ENCODE data around the gene FARS2. TPM values are rescaled to one million over a fixed set of nuclear protein-coding genes. Genes with fewer than 3 reads are reported as not detected.

The FARS2 gene
- total and polyA plus RNA-seq, 2 of the 13 experiments (the other 11 are each of a cell fraction or from before 2014, with no cell fraction given): 15.4 to 26.0 TPM

DNA sequence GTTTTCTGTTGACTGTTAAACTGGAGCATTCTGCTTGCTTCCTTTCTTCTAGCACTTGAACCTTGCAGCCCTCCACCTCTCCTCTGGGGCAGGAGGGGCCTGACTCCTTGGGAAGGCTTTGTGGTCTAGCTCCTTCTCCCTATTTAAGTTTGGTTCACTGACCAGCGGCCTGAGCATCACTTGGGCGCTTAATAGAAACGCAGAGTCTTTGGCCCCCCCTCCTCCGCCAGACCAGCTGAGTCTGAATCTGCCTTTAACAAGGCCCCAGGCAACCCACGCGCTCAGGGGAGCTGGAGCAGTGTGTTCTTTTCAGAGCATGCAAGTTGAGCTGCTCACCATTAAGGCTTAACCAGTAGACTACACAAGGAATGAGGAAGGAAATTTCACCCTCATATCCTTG is 519.7 kb downstream of the FARS2 start (continued):
- no peak for TF ChIP-seq ZNF318 (CRISPR knock-in tag; IDR thresholded peaks at IDR 0.05)
- TF ChIP-seq ATRX (CRISPR knock-in tag; IDR thresholded peaks at IDR 0.05; ENCODE audit: borderline replicate concordance): no peak
- no peak for TF ChIP-seq ZFP36L1 (CRISPR knock-in tag; IDR thresholded peaks at IDR 0.05)
- TF ChIP-seq, protein P1, sequence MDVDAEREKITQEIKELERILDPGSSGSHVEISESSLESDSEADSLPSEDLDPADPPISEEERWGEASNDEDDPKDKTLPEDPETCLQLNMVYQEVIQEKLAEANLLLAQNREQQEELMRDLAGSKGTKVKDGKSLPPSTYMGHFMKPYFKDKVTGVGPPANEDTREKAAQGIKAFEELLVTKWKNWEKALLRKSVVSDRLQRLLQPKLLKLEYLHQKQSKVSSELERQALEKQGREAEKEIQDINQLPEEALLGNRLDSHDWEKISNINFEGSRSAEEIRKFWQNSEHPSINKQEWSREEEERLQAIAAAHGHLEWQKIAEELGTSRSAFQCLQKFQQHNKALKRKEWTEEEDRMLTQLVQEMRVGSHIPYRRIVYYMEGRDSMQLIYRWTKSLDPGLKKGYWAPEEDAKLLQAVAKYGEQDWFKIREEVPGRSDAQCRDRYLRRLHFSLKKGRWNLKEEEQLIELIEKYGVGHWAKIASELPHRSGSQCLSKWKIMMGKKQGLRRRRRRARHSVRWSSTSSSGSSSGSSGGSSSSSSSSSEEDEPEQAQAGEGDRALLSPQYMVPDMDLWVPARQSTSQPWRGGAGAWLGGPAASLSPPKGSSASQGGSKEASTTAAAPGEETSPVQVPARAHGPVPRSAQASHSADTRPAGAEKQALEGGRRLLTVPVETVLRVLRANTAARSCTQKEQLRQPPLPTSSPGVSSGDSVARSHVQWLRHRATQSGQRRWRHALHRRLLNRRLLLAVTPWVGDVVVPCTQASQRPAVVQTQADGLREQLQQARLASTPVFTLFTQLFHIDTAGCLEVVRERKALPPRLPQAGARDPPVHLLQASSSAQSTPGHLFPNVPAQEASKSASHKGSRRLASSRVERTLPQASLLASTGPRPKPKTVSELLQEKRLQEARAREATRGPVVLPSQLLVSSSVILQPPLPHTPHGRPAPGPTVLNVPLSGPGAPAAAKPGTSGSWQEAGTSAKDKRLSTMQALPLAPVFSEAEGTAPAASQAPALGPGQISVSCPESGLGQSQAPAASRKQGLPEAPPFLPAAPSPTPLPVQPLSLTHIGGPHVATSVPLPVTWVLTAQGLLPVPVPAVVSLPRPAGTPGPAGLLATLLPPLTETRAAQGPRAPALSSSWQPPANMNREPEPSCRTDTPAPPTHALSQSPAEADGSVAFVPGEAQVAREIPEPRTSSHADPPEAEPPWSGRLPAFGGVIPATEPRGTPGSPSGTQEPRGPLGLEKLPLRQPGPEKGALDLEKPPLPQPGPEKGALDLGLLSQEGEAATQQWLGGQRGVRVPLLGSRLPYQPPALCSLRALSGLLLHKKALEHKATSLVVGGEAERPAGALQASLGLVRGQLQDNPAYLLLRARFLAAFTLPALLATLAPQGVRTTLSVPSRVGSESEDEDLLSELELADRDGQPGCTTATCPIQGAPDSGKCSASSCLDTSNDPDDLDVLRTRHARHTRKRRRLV (CRISPR knock-in tag; IDR thresholded peaks at IDR 0.05): no peak
- no peak for TF ChIP-seq ERF (CRISPR knock-in tag; IDR thresholded peaks at IDR 0.05)
- no peak for TF ChIP-seq ZNF660 (CRISPR knock-in tag; IDR thresholded peaks at IDR 0.05; ENCODE audit: borderline replicate concordance, low read depth)
- no peak for TF ChIP-seq FOXJ3 (CRISPR knock-in tag; IDR thresholded peaks at IDR 0.05; ENCODE audit: borderline replicate concordance)

Data from HepG2 (cell line).